GM12878 (cell line): ENCODE measurements around the gene KHDRBS2.

Source experiments
- EZH2 ChIP-seq: IDR thresholded peaks from 2 replicates; pipeline ENCODE4 v1.6.1; 2012; ENCODE audit warnings: low read depth, mild to moderate bottlenecking, control low read depth, inconsistent platforms, low read length, borderline replicate concordance; ENCODE audit not compliant: control insufficient read depth
- MXI1 ChIP-seq: fragments of 150-350 bp; IDR thresholded peaks from 2 replicates; pipeline ENCODE4 v1.6.1; 2011; ENCODE audit warnings: low read depth, mild to moderate bottlenecking, inconsistent platforms, low read length, improper control_type of control experiment
- PBX3 ChIP-seq: IDR thresholded peaks from 2 replicates; pipeline ENCODE4 v1.6.1; 2011; ENCODE audit warnings: mild to moderate bottlenecking, low read depth, low read length, moderate library complexity; ENCODE audit not compliant: insufficient replicate concordance
- SIN3A ChIP-seq: IDR thresholded peaks from 2 replicates; pipeline ENCODE4 v1.6.1; 2012; ENCODE audit warnings: low read depth, low read length, improper control_type of control experiment
- SMARCA5 ChIP-seq: fragments of 450-650 bp; IDR thresholded peaks from 2 replicates; pipeline ENCODE4 v1.6.1; 2017; ENCODE audit warnings: mild to moderate bottlenecking
- YY1 ChIP-seq: IDR thresholded peaks from 2 replicates; pipeline ENCODE4 v1.6.1; 2011; ENCODE audit warnings: low read depth, mild to moderate bottlenecking, low read length
- ZNF207 ChIP-seq: fragments of 450-650 bp; IDR thresholded peaks from 2 replicates; pipeline ENCODE4 v1.6.1; 2014; ENCODE audit warnings: antibody characterized with exemption, mild to moderate bottlenecking, borderline replicate concordance
- ZNF217 ChIP-seq: fragments of 450-650 bp; IDR thresholded peaks from 2 replicates; pipeline ENCODE4 v1.6.1; 2017; ENCODE audit warnings: antibody characterized with exemption, mild to moderate bottlenecking
- TF ChIP-seq, protein P1 (sequence below): fragments of 450-650 bp; IDR thresholded peaks from 2 replicates; pipeline ENCODE4 v1.6.1; 2017; ENCODE audit warnings: antibody characterized with exemption, mild to moderate bottlenecking, moderate library complexity
- TF ChIP-seq, protein P2 (sequence below), 3 experiments: IDR thresholded peaks in 2 of 3; conservative IDR thresholded peaks in 1 of 3; 2 replicates each; pipeline ENCODE4 v1.5.1; 2011; ENCODE audit warnings: low read depth in 3 of 3, low read length in 3 of 3, mild to moderate bottlenecking in 3 of 3, control low read depth in 2 of 3, moderate library complexity in 2 of 3, inconsistent platforms in 1 of 3, mixed read lengths in 1 of 3; ENCODE audit not compliant: control insufficient read depth in 2 of 3, insufficient read depth in 1 of 3; ENCODE audit errors: extremely low read depth in 1 of 3
- TF ChIP-seq, protein P3 (sequence below): IDR thresholded peaks from 2 replicates; pipeline ENCODE4 v1.6.1; 2012; ENCODE audit warnings: improper control_type of control experiment, low read depth, low read length; ENCODE audit not compliant: insufficient replicate concordance

DNA sequence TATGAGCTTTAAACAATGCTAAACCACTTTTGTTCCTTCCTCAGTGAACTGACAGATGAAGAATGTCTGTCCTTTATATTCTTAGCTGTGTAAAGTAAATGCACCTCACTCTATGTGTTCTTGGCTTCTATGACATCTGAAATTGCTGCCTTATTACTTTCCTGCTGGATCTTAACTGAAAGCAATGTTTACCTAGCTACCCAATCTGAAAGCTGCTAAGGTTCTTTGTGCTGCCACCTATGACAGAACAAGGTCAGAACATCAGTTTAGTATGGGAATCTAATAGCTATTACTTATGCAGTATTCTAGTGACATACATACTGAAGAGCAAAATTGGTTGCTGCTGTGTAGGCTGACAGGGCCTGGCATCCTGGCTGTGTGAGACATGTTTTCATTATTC is 444.1 kb downstream of the KHDRBS2 start:
- TF ChIP-seq EZH2 (no peak), MXI1 (no peak), PBX3 (no peak), SIN3A (no peak), YY1 (no peak), ZNF207 (no peak), ZNF217 (no peak), SMARCA5 (no peak)
- TF ChIP-seq, protein P1, sequence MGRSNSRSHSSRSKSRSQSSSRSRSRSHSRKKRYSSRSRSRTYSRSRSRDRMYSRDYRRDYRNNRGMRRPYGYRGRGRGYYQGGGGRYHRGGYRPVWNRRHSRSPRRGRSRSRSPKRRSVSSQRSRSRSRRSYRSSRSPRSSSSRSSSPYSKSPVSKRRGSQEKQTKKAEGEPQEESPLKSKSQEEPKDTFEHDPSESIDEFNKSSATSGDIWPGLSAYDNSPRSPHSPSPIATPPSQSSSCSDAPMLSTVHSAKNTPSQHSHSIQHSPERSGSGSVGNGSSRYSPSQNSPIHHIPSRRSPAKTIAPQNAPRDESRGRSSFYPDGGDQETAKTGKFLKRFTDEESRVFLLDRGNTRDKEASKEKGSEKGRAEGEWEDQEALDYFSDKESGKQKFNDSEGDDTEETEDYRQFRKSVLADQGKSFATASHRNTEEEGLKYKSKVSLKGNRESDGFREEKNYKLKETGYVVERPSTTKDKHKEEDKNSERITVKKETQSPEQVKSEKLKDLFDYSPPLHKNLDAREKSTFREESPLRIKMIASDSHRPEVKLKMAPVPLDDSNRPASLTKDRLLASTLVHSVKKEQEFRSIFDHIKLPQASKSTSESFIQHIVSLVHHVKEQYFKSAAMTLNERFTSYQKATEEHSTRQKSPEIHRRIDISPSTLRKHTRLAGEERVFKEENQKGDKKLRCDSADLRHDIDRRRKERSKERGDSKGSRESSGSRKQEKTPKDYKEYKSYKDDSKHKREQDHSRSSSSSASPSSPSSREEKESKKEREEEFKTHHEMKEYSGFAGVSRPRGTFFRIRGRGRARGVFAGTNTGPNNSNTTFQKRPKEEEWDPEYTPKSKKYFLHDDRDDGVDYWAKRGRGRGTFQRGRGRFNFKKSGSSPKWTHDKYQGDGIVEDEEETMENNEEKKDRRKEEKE = no peak
- TF ChIP-seq, protein P2, sequence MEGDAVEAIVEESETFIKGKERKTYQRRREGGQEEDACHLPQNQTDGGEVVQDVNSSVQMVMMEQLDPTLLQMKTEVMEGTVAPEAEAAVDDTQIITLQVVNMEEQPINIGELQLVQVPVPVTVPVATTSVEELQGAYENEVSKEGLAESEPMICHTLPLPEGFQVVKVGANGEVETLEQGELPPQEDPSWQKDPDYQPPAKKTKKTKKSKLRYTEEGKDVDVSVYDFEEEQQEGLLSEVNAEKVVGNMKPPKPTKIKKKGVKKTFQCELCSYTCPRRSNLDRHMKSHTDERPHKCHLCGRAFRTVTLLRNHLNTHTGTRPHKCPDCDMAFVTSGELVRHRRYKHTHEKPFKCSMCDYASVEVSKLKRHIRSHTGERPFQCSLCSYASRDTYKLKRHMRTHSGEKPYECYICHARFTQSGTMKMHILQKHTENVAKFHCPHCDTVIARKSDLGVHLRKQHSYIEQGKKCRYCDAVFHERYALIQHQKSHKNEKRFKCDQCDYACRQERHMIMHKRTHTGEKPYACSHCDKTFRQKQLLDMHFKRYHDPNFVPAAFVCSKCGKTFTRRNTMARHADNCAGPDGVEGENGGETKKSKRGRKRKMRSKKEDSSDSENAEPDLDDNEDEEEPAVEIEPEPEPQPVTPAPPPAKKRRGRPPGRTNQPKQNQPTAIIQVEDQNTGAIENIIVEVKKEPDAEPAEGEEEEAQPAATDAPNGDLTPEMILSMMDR (IDR thresholded peaks at IDR 0.05 in 2 of 3, conservative IDR thresholded peaks at IDR 0.05 in 1 of 3; ENCODE audit: control insufficient read depth in 2 of 3, extremely low read depth in 1 of 3, insufficient read depth in 1 of 3, low read depth in 3 of 3, low read length in 3 of 3) = no peak
- TF ChIP-seq, protein P3, sequence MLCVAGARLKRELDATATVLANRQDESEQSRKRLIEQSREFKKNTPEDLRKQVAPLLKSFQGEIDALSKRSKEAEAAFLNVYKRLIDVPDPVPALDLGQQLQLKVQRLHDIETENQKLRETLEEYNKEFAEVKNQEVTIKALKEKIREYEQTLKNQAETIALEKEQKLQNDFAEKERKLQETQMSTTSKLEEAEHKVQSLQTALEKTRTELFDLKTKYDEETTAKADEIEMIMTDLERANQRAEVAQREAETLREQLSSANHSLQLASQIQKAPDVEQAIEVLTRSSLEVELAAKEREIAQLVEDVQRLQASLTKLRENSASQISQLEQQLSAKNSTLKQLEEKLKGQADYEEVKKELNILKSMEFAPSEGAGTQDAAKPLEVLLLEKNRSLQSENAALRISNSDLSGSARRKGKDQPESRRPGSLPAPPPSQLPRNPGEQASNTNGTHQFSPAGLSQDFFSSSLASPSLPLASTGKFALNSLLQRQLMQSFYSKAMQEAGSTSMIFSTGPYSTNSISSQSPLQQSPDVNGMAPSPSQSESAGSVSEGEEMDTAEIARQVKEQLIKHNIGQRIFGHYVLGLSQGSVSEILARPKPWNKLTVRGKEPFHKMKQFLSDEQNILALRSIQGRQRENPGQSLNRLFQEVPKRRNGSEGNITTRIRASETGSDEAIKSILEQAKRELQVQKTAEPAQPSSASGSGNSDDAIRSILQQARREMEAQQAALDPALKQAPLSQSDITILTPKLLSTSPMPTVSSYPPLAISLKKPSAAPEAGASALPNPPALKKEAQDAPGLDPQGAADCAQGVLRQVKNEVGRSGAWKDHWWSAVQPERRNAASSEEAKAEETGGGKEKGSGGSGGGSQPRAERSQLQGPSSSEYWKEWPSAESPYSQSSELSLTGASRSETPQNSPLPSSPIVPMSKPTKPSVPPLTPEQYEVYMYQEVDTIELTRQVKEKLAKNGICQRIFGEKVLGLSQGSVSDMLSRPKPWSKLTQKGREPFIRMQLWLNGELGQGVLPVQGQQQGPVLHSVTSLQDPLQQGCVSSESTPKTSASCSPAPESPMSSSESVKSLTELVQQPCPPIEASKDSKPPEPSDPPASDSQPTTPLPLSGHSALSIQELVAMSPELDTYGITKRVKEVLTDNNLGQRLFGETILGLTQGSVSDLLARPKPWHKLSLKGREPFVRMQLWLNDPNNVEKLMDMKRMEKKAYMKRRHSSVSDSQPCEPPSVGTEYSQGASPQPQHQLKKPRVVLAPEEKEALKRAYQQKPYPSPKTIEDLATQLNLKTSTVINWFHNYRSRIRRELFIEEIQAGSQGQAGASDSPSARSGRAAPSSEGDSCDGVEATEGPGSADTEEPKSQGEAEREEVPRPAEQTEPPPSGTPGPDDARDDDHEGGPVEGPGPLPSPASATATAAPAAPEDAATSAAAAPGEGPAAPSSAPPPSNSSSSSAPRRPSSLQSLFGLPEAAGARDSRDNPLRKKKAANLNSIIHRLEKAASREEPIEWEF = no peak
